ENCODE measurements around the gene KLHDC2.

- TF ChIP-seq MYC (IDR thresholded peaks at IDR 0.05; ENCODE audit: low read depth, low read length) = no peak
- TF ChIP-seq, protein P1, sequence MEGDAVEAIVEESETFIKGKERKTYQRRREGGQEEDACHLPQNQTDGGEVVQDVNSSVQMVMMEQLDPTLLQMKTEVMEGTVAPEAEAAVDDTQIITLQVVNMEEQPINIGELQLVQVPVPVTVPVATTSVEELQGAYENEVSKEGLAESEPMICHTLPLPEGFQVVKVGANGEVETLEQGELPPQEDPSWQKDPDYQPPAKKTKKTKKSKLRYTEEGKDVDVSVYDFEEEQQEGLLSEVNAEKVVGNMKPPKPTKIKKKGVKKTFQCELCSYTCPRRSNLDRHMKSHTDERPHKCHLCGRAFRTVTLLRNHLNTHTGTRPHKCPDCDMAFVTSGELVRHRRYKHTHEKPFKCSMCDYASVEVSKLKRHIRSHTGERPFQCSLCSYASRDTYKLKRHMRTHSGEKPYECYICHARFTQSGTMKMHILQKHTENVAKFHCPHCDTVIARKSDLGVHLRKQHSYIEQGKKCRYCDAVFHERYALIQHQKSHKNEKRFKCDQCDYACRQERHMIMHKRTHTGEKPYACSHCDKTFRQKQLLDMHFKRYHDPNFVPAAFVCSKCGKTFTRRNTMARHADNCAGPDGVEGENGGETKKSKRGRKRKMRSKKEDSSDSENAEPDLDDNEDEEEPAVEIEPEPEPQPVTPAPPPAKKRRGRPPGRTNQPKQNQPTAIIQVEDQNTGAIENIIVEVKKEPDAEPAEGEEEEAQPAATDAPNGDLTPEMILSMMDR (IDR thresholded peaks at IDR 0.05; ENCODE audit: extremely low read depth in 1 of 2, insufficient read depth in 1 of 2, low read depth in 1 of 2, low read length in 2 of 2) = no peak
Observed at GRCh38 chr14:49766839-49767238, 1.1 kb upstream of the KLHDC2 start.

Data from endothelial cell of umbilical vein (primary cell).